ENCODE data around the gene HSD17B12.

HSD17B12 gene

GRCh38 chr11:43812471-43812870 is 131.9 kb downstream of the HSD17B12 start:
- no peak for DNase-seq

GRCh38 chr11:43818220-43818619 is 137.7 kb downstream of the HSD17B12 start:
- DNase-seq: no peak

- DNase-seq: no peak
Observed at GRCh38 chr11:43819926-43820325, 139.4 kb downstream of the HSD17B12 start.

GRCh38 chr11:43823316-43823715 is 142.8 kb downstream of the HSD17B12 start:
- DNase-seq: no peak

- no peak for DNase-seq
Observed at GRCh38 chr11:43823851-43824250, 143.3 kb downstream of the HSD17B12 start.

GRCh38 chr11:43825217-43825816 is 144.8 kb downstream of the HSD17B12 start:
- DNase-seq: peak; percentile 31

GRCh38 chr11:43830928-43831440 is 150.4 kb downstream of the HSD17B12 start:
- no peak for DNase-seq

GRCh38 chr11:43832536-43832935 is 152.0 kb downstream of the HSD17B12 start:
- DNase-seq: no peak

- DNase-seq: peak; percentile 86
Observed at GRCh38 chr11:43833657-43834073, 153.1 kb downstream of the HSD17B12 start.

- no peak for DNase-seq
Observed at GRCh38 chr11:43834286-43834685, 153.7 kb downstream of the HSD17B12 start.

GRCh38 chr11:43835104-43835503 is 154.6 kb downstream of the HSD17B12 start:
- DNase-seq: peak; percentile 58

- no peak for DNase-seq
Observed at GRCh38 chr11:43837879-43838278, 157.3 kb downstream of the HSD17B12 start.

- DNase-seq: no peak
Observed at GRCh38 chr11:43842021-43842420, 161.5 kb downstream of the HSD17B12 start.

GRCh38 chr11:43845816-43846215 is 165.3 kb downstream of the HSD17B12 start:
- no peak for DNase-seq

GRCh38 chr11:43852057-43852636 is 171.6 kb downstream of the HSD17B12 start:
- peak; percentile 71 for DNase-seq

GRCh38 chr11:43853781-43854180 is 173.2 kb downstream of the HSD17B12 start:
- DNase-seq: no peak

- DNase-seq: no peak
Observed at GRCh38 chr11:43856993-43857392, 176.5 kb downstream of the HSD17B12 start.

GRCh38 chr11:43861141-43861540 is 180.6 kb downstream of the HSD17B12 start:
- no peak for DNase-seq

- no peak for DNase-seq
Observed at GRCh38 chr11:43866520-43866919, 186.0 kb downstream of the HSD17B12 start.

GRCh38 chr11:43866969-43867368 is 186.4 kb downstream of the HSD17B12 start:
- no peak for DNase-seq

- DNase-seq: no peak
Observed at GRCh38 chr11:43868852-43869567, 188.5 kb downstream of the HSD17B12 start.

GRCh38 chr11:43871051-43871450 is 190.5 kb downstream of the HSD17B12 start:
- DNase-seq: no peak

GRCh38 chr11:43872995-43873394 is 192.5 kb downstream of the HSD17B12 start:
- no peak for DNase-seq

- no peak for DNase-seq
Observed at GRCh38 chr11:43874078-43874477, 193.5 kb downstream of the HSD17B12 start.

Measured in NCI-H2227 treated with DMSO at 0.1 percent for 48 hours (cell line).